Stimulated activated CD8-positive, alpha-beta memory T cell treated with anti-CD3 and anti-CD28 coated beads, Interleukin-2, amount 100 ng/mL, for 1 hour (primary cell): Measurements from ENCODE around the gene OR2M5.

Experiments used
- DNase-seq, 2 donors: peaks; one replicate each; pipeline ENCODE4 v3.0.0-alpha.2; 2020; ENCODE audit warnings: low read depth in 2 of 2

Gene OR2M5, protein sequence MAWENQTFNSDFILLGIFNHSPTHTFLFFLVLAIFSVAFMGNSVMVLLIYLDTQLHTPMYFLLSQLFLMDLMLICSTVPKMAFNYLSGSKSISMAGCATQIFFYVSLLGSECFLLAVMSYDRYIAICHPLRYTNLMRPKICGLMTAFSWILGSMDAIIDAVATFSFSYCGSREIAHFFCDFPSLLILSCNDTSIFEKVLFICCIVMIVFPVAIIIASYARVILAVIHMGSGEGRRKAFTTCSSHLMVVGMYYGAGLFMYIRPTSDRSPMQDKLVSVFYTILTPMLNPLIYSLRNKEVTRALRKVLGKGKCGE

DNA sequence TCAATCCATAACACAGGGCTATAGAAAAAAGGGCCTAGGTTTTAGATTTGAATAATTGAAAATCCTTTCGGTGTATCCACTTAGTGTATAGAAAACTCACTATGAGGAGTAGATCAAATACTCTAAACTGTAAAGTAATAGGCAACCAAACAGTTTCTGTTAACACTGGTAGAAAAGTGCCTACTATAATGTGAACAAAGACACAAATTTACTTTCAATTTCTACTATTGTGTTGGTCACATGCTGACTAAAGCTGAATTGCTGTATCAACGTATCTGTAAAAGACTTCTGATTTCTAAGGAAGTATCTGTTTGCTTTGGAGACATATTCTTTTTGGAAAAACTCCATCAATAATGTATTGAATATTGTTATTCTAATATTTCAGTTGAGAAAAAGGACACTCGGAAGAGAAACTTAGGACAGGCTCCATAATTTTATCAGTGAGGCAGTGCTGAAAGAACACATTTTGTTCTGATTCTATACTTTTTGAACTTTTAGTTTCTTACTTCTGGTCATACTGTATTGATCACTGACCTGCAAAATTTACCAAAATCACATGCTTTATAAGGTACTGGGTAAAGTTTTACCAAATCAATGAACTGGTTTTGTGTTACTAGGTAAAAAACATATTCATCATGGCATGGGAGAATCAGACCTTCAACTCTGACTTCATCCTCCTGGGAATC is at the start of gene OR2M5:
OR2M5 (plus strand) TSS at position 636 of the 686 bp plus-strand sequence; CDS start at position 636, 0 bp downstream.
- no peak for DNase-seq

DNA sequence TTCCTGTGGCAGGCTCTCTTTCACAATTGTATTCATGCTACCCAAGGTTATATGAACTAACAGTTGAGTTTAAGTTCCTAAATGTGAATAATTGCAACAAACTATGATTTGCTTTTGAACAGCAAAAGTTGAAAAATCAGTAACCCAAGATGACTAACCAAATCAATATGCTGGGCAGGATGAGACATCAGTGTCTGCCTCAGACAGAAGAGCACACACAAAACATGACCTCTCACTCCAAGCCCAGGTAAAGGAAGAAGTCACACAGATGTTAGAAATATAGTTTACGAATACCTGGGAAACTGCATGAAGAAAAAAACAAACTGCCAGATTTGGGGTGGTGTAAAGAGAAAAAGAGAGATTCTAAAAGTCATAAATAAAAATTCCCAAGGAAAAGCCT is 46.4 kb upstream of the OR2M5 start:
- no peak for DNase-seq

DNA sequence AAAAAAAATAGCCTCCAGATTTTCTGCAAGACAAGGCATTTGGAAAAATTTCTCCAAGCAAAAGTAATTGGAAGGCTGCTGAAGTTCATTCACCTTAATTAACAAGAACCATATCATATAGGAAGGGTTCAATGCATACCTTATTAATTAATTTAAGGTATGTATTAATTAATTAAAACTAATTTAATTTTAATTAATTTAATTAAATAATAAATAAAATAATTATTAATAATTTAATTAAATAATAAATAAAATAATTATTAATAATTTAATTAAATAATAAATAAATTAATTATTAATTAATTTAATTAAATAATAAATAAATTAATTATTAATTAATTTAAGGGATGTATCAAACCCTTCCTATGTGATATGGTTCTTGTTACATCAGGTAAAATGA is 42.1 kb upstream of the OR2M5 start:
- DNase-seq: no peak

- no peak for DNase-seq
Measured at GRCh38 chr1:248111157-248111556, 33.8 kb upstream of the OR2M5 start.

- no peak for DNase-seq
Measured at GRCh38 chr1:248114890-248115289, 30.1 kb upstream of the OR2M5 start.

DNA sequence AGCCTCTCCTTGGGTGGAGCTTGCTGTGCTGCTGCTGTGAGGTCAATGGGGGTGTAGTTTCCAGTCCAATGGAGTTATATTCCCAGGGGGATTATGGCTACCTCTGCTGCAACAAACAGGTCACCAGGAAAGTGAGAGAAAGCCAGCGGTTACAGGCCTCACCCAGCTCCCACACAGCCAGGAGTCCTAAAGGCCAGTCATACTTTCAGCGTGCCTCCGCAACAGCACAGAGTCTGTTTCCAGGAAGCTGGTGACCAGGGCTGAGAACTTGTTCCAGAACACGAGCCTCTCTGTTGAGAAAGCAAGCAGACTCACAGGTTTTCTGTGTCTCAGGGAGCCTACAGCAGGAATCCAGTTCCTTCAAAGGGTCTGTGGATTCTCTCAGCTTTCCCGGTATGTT is 17.3 kb upstream of the OR2M5 start:
- no peak for DNase-seq

- no peak for DNase-seq
Measured at GRCh38 chr1:248136811-248137210, 8.1 kb upstream of the OR2M5 start.

GRCh38 chr1:248140846-248141245 is 4.1 kb upstream of the OR2M5 start:
- DNase-seq: no peak

- no peak for DNase-seq
Measured at GRCh38 chr1:248143311-248143710, 1.6 kb upstream of the OR2M5 start.

- no peak for DNase-seq
Measured at GRCh38 chr1:248152056-248152827, 7.3 kb downstream of the OR2M5 start.

DNA sequence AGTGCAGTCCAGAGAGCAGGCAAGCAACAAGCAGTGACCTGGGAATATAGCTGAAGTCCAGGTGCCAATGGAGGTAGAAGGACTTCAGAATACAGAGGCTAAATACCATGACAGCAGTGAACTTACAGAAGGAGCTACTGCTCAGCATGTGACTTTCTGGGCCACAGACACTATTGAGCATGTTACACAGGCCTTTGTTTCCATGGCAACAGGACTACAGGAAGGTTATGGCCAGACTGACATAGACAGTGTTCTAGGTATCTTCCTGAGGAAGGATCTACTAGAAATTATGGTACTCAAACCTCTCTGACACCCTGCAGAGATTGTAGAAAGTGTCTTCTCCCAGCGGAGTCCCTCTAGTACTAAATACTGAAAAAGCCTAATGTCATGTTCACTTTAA is 11.0 kb downstream of the OR2M5 start:
- DNase-seq: no peak

DNA sequence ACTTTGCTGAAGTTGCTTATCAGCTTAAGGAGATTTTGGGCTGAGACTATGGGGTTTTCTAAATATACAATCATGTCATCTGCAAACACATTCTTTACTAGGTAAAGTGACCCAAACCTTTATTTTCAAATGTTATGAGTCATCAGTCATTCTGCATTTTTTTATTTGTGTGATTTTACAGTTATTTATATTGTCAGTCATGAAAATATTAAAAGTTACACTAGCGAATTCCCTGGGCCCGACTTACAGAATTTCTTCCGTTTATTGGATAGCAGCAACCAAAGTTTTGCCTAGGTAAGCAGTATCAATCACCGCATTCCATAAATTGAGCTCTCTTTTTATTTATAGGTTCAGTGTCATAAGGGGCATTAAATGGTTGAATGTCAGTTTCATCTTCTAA is 13.8 kb downstream of the OR2M5 start:
- no peak for DNase-seq

DNA sequence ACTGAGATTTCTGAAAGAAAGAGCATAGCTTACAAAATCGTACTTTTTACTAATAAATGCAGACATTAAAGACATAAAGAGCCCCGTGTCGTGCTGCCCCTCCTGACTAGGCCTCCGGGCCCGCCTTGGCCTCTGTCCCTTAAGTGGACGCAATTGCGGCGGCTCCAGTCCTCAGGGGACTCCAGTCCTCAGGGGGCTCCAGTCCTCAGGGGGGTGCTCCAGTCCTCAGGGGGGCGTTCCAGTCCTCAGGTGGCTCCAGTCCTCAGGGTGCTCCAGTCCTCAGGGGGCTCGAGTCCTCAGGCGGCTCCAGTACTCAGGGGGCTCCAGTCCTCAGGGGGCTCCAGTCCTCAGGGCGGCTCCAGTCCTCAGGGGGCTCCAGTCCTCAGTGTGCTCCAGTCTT is 19.1 kb downstream of the OR2M5 start:
- no peak for DNase-seq

DNA sequence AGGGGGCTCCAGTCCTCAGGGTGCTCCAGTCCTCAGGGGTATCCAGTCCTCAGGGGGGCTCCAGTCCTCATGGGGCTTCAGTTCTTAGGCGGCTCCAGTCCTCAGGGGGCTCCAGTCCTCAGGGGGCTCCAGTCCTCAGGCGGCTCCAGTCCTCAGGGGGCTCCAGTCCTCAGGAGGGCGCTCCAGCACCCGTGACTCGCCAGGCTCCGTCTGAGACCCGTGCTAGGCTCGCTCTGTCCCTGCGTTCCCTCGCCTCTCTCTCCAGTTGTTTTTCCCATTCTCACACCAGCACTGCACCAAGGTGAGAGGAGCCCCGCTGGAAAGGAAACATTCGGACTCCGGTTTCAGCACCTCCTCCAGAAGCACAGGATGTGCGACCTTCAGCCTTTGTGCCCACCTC is 20.2 kb downstream of the OR2M5 start:
- no peak for DNase-seq

- no peak for DNase-seq
Measured at GRCh38 chr1:248174521-248174920, 29.6 kb downstream of the OR2M5 start, which contains the start of gene OR2M2. OR2M2 (plus strand) TSS chr1:248174821; CDS start chr1:248179986, 5,165 bp downstream.

- no peak for DNase-seq
Measured at GRCh38 chr1:248183996-248184395, 39.0 kb downstream of the OR2M5 start.

DNA sequence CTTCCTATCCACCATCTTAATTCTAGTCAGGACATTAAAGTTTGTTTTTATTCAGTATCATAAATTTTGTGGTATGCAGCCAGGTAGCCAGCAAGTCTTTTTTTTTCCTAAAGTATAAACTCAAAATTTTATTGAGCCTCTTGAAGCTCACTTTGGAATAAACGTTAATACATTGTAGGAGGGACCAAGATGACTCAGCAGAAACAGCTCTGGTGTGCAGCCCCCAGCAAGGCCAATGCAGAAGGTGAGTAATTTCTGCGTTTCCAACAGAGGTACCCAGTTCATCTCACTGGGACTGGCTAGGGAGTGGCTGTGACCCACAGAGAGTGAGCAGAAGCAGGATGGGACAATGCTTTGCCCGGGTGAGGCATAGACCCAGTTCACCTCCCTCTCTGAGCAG is 42.4 kb downstream of the OR2M5 start:
- DNase-seq: no peak

GRCh38 chr1:248189026-248189425 is 44.1 kb downstream of the OR2M5 start:
- DNase-seq: no peak

- DNase-seq: no peak
Measured at GRCh38 chr1:248194117-248194516, 49.2 kb downstream of the OR2M5 start.
